Epidermal melanocyte (primary cell): Measurements from ENCODE around the gene RSAD1.

Experiments used
- DNase-seq: peaks from one replicate; pipeline ENCODE4 v3.0.0; 2011; ENCODE audit warnings: low spot score; ENCODE audit not compliant: insufficient read length

RSAD1 gene

DNA sequence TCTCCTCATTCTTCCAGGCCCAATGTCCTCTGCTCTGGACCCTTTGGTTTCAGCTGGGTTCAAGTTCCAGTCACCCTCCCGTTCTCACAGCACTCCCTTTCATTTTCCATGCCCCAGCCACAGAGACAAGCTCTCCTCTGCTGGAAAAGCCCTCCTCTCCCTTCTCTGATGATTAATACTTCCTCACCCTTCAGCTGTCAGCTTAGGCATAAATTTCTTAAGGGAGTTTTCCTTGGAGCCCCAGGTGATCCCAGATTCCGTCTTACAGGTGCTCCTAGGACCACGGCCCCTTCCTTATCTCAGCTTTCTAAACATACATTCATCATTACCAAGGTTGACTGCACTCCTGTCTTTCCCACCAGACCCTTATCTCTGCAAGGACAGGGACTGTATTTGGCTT lies 20.4 kb upstream of the RSAD1 start:
- no peak for DNase-seq

DNA sequence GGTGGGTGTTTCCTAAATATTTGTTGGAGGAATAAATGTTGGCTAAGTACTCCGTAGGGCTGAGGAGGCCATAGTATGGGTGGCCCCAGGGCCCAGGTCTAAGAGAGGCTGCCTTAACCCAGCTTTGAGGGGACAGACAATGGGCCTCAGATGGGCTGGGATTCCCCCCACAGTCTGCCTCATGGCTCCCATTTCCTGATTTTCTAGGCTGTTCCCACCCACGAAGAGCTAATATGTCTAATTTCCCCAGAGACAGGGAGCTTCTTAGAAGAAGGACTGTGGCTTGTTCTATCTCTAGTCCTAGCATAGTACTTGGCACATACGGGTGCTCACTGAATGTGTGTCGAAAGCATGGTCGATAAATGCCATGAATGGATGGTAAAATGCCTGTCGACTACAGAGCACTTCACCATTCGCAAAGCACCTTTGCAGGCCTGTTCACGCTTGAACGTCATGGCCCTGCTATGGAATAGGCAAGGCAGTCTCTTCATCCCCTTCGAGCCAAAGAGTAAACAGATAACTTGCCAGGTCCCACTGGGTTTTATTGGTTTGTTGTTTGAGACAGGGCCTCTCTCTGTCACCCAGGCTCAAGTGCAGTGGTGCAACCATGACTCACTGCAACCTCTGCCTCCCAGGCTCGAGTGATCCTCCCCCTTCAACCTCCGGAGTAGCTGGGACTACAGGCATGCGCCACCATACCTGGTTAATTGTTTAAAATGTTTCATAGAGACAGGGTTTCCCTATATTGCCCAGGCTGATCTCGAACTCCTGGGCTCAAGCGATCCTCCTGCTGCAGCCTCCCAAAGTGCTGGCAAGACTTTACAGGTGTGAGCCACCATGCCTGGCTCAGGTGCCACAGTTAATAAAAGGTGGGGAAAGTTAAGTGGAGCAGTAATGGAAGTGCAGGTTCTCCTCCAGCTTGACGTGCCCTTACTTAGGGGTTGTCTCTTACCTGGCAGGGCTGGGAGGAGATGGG lies 19.7 kb upstream of the RSAD1 start:
- DNase-seq: no peak

GRCh38 chr17:50459756-50460155 lies 18.9 kb upstream of the RSAD1 start:
- DNase-seq: no peak

- no peak for DNase-seq
Observed at GRCh38 chr17:50460831-50461526, 17.7 kb upstream of the RSAD1 start.

DNA sequence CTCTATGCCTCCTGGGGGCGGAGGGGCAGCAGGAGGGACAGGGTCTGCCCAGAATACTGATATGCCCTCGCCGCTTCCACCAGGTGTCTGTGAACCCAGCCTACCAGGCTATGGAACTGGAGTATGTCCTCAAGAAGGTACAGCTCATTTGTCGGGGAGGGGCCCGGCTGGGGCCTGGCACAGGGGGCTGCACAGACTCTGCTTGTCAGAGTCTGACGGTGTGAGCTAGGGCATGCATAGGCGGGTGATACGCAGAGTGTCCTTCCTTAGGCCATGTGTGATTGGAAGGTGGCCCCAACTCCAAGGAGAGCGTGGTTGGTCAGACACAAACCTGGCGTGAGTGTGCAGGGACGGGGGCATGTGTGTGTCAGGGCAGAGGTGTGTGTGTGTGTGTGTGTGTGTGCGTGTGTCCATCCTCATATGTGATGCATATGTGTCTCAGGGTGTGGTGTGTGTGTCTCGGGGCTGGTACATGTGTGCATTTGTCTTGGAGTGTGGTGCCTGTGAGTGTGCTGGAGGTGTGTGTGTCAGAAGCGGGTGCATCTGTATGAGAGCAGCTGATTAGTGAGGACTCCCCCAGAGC lies 17.0 kb upstream of the RSAD1 start:
- DNase-seq: no peak

GRCh38 chr17:50462446-50462845 lies 16.2 kb upstream of the RSAD1 start:
- DNase-seq: no peak

DNA sequence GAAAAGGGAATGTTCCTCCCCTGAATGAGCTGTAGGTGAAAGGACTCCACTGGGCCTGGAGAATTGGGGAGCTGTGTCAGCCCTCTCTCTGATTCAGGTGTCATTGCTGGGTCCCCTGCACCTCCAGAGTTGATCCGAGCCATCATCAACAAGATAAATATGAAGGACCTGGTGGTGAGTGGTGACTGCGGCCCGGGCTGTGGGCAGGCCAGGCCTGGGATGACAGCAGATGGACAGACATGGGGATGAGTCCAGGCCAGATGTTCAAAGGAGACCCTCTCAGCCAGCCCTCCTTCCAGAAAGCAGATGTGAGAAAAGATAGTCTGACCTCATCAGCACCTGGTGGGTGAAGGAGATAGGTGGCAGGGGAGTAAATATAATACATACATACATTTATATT lies 14.5 kb upstream of the RSAD1 start:
- no peak for DNase-seq

DNA sequence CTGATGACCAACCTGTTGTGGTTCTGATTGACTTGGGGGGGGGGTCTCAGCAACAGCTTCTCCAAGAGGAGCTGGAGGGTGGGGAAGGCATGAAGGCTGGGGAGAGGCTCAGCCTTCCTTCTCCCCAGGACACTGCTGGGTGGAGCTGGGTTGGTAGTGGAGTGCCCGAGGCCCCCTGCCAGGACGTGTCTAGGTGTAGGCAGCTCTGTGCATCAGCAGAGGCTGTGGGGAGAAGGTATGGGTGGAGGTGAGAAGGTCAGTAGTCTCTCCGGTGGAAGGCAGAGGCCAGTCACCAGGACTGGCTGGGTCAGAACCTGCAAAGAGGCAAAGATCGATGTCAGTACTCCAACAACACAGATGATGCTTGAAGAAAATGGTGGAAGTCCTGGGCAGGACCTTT lies 13.9 kb upstream of the RSAD1 start:
- no peak for DNase-seq

DNA sequence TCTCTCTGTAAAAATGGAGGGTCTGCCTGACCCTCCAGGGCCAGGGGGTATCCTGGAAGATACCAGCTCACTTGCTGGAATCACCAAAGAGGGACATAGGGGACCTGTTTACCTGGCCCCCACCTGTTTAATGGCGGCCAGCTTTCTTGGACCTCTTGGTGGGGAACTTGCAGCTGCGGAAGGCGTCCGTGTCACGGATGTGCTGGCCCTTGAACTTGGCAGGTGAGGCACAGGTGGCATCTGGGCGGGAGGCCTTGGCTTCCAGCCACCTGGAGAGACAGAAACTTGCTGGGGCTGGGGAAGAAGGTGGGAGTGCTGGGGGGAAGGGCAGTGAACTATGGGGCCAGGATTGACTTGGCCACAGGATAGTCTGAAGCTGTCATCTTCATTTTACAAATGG lies 13.5 kb upstream of the RSAD1 start:
- no peak for DNase-seq

- no peak for DNase-seq
Observed at GRCh38 chr17:50465635-50466034, 13.0 kb upstream of the RSAD1 start.

DNA sequence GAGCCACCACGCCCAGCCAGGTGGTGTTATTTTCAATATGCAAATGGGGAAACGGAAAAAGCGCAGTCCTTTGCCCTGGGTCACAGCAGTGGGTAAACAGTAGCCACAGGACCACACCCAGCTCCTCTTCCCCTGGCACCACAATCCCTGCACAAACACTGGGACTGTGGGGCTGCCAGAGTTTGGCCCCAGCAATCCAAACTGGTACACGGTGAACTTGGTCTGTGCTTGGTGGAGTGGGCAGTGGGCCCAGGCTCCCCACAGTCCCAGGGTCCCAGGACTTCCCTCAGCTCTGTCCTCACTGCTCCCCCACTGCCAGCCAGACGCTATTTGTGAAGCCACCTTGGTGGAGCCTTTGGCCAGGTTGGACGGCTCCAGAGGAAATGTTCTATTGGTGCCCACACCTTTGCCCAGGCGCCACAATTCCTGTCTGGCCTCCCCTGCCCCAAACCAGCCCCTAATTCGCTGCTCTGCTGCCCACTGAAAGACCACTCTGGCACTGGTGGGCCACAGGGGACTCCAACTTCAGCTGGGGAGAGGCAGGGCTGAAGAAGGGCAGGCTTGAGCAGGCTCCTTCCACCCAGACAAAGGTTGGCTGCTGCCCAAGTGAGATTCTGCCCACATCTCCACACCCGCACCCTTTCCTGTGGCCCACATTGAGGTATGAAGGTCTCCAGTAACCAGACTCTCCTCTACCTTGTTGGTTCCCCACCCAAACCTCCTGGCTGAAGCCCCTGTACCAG lies 12.1 kb upstream of the RSAD1 start:
- DNase-seq: no peak

DNA sequence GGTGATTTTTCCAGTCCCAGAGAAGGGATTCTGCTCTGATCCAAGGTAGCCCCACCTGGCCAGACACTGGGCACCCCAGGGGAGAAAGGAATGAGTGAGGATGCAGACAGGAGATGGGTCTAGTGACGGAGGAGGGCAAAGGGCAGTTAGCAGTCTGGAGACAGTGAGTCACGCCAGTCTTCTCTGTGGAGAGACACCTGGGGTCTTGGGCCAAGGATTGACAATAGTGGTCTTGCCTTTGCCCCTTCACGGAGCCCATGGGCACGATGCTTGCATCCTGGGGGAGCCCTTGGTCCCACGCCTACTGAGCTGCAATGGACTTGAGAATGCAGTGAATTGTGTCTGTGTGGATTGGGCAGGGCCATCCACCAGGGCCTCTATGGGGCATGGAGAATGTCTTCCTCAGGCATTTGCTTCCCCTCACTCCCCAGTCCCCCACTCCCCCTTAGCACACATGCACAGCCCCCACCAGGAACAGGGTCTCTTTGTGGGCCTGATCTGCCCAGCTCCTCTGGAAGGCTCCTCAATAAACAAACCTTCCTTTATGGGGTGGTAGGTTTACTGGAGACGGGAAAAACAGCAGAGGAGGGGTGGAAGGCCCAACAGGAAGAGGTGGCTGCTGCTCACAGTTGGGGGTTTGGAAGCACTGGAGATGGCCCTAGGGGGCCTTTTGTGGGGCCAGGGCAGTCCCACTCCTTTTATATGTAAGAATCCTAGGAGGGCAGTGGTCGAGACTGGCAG lies 11.4 kb upstream of the RSAD1 start:
- no peak for DNase-seq

GRCh38 chr17:50467855-50468303 lies 10.8 kb upstream of the RSAD1 start:
- no peak for DNase-seq

GRCh38 chr17:50468304-50469207 lies 10.1 kb upstream of the RSAD1 start, which contains the start of gene CHAD:
TSS of gene CHAD (minus strand) at chr17:50468880. CDS start at chr17:50468813, 67 bp downstream.
- DNase-seq: no peak

- DNase-seq: no peak
Observed at GRCh38 chr17:50469208-50469605, 9.5 kb upstream of the RSAD1 start.

GRCh38 chr17:50469671-50470305 lies 8.9 kb upstream of the RSAD1 start:
- no peak for DNase-seq

- DNase-seq: no peak
Observed at GRCh38 chr17:50470426-50470825, 8.2 kb upstream of the RSAD1 start.

- no peak for DNase-seq
Observed at GRCh38 chr17:50471009-50471905, 7.4 kb upstream of the RSAD1 start.
